ENCODE measurements around the gene HNRNPUL2. TPM values are rescaled to one million over a fixed set of nuclear protein-coding genes. Genes with fewer than 3 reads are reported as not detected.
A peak's percentile ranks its signal among the peaks of the same experiment; 100 is the strongest.

The HNRNPUL2 gene
- total and polyA plus RNA-seq, 2 of the 8 experiments (the other 6 are each of a cell fraction or from before 2014, with no cell fraction given), result 14.9 to 46.4 TPM

GRCh38 chr11:62757846-62758788 lies 30.9 kb upstream of the HNRNPUL2 start (continued):
- TF ChIP-seq SP4 (IDR thresholded peaks at IDR 0.05; ENCODE audit: low read length), result 0 out of 2 replicates have a peak, but pooled peaks have one; percentile 20
- TF ChIP-seq CBX8 (IDR thresholded peaks at IDR 0.05; ENCODE audit: borderline replicate concordance, low read depth, low read length), result no peak
- TF ChIP-seq EZH2 (IDR thresholded peaks at IDR 0.05; ENCODE audit: low read depth, low read length, severe bottlenecking), result no peak
- peak in 1 of 2 experiments; percentile 47; a peak in 2 of 3 replicates for TF ChIP-seq POLR2A (IDR thresholded peaks at IDR 0.05; ENCODE audit: control extremely low read depth in 1 of 2, low read depth in 2 of 2, low read length in 2 of 2)
- peak; percentile 76; the same call in 1 of the 2 replicates for TF ChIP-seq SP1 (IDR thresholded peaks at IDR 0.05; ENCODE audit: low read depth, low read length)
- TF ChIP-seq KDM1A (IDR thresholded peaks at IDR 0.05; ENCODE audit: borderline replicate concordance, low read length), result no peak
- TF ChIP-seq NANOG (IDR thresholded peaks at IDR 0.05; ENCODE audit: insufficient read depth, low read depth, low read length, poor library complexity, severe bottlenecking), result peak; percentile 22
- TF ChIP-seq KDM4A (IDR thresholded peaks at IDR 0.05; ENCODE audit: low read depth, low read length, severe bottlenecking), result no peak
- no peak for TF ChIP-seq BACH1 (IDR thresholded peaks at IDR 0.05; ENCODE audit: low read length)
- TF ChIP-seq EGR1 (IDR thresholded peaks at IDR 0.05; ENCODE audit: borderline replicate concordance, low read depth, low read length), result no peak
- no peak for TF ChIP-seq SUZ12 (IDR thresholded peaks at IDR 0.05; ENCODE audit: low read length)
